ENCODE results near the gene NLGN1.

NLGN1 gene

DNA sequence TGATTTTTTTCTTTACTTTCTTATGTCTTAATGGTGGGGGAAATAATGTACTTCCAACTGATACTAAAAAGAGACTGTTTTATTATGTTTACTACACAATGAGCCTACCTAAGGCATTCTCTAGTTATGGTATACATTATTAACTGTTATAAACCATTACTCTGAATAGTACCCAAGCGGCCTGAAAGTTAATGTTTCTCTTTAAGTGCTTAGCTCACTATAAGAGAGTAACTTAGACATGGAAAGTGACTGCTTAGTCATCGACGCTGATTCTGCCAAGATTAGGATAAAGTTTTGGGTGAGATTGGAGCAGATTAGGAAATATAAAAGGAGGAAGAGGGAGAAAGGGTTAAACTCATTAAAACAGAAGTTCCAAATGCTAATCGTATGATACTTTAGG lies 365.0 kb downstream of the NLGN1 start:
- DNase-seq (ENCODE audit: low read depth) = no peak

DNA sequence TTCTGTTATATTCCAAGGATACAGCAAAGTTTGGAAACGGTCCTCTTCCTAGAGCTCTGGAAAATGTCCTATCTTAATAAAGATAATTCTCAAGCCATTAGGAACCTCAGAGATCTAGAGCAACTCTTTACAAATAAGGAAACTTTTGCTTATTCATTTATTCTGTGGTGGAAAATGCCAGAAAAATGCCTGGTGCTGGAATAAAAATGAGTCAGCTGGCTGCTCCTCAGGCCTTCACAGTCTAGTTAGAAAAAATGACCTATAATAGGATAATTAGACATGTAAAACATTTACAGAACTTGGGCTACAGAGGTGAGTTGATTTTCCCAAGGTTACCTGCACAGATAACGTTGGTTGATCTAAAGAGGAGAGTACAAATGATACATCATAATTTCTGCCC lies 372.5 kb downstream of the NLGN1 start:
- DNase-seq (ENCODE audit: low read depth) = no peak

DNA sequence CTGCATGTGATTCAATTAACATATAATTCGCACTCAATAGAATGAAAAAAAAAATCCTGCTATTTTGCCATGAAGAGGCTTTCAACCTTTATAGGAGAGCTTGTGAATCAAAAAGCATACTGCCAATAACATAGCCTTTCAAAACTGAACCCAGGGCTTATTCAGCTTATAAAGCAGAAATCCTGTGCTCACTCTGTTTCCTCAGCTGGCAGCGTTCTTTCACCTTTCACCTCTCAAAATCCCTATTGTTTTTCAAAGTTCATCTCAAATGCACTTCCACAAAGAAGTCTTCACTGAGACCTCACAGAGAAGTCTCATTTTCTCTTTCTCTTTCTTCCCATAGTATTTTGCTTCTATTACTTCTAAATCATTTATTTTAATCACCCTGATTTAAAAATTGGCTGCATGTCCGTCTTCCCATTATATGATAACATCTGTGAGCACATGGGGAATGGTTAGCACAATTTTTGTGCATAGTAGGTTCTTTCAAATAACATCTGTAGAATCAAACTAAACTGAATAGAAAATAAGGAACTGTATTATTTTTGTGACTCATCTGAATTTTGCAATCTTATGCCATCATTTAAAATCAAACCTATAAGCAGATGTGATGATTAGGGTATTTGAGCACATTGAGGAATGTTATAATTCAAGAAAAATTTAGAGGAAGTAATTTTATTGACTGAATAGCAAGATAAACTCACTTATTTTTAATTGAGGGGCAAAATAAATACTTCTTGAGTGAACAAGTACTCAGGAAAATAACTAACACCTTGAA lies 373.4 kb downstream of the NLGN1 start:
- DNase-seq (ENCODE audit: low read depth) = no peak

DNA sequence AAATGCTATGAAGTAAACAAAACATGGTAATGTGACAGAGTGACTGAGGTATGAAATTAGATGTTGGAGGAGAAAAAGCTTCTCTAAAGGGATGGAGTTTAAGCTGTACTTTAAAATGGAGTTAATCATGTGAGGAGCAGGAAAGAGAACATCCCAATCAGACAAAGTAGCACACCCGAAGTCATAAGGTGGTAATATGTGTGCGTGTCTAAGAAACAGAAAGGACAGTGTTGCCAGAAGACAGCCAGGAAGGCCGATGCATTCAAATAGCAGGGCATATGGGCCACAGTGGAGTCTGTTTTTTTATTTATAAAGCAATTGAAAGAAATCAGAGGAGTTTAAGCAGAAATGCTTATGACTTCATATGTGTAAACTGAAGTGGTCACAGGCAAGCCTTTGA lies 376.3 kb downstream of the NLGN1 start:
- DNase-seq (ENCODE audit: low read depth) = no peak

DNA sequence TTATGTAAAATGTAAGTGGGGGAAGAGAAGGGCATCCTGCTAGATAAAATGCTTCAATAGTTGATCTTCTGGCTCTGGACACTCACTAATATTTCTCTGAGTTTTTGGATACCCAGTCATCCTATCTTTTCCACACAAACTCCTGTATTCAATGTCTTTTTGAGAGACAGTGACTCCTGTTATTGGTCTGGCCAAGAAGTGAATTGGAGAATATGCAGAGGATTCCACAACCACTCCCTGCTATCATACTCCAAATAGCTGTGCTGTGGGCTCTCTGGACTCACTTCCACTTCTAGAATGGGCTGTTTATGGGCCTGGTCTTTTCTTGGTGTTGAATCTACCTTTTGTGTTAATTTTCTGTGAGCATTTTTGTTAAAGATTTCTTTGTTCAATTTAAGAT lies 376.8 kb downstream of the NLGN1 start:
- no peak for DNase-seq (ENCODE audit: low read depth)

DNA sequence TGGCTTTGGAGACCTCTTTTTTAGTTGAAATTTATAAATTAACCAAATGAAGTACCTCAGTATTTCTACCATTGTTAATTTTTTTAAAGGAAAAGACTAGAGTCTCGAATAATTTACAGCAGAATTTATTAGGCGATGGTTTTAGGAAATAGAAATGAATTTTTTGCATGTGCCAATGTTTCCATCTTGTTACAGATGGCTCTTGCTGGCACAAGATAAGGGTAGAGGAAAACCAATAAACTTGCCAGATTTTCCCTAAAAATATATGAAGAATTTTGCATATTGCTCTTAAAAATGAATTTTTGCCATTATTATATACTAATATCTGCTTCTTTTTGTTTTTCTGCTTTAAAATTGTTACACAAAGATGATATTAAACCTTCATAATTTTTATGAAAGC lies 380.7 kb downstream of the NLGN1 start:
- no peak for DNase-seq (ENCODE audit: low read depth)

DNA sequence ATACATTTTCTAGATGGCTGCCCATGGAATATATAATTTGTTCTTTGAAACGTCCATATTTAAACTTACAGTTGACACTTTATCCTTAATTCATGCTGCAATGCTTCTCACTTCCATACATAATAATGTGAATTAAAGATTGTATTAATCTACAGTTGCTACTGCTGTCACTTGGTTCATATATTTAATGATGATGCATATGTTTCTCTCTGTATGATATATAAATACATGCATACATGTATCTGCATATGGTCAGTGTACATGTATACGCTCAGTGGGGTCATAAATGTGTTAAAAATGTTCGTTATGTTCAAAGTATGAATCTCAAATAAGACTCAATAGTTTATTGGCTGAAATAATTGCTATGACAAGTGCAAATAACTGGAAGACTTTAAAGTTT lies 382.5 kb downstream of the NLGN1 start:
- DNase-seq (ENCODE audit: low read depth) = no peak

DNA sequence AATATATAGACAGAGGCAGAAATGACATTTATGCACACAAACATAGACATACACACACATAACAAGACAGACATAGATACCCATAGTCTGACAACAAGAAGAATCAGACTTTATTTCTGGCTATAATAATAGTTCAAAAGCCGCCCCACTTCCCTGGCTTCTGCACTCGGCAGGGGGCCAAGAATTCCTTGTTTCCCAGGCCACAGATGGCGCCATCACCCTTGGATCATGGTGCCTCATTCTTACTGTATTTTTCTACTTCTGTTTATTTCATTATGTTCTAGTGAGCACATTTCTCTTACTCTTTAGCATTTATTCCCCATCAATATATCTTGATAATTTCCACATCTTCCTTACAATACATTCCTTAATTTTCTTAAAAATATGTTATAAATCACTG lies 387.5 kb downstream of the NLGN1 start:
- no peak for DNase-seq (ENCODE audit: low read depth)

DNA sequence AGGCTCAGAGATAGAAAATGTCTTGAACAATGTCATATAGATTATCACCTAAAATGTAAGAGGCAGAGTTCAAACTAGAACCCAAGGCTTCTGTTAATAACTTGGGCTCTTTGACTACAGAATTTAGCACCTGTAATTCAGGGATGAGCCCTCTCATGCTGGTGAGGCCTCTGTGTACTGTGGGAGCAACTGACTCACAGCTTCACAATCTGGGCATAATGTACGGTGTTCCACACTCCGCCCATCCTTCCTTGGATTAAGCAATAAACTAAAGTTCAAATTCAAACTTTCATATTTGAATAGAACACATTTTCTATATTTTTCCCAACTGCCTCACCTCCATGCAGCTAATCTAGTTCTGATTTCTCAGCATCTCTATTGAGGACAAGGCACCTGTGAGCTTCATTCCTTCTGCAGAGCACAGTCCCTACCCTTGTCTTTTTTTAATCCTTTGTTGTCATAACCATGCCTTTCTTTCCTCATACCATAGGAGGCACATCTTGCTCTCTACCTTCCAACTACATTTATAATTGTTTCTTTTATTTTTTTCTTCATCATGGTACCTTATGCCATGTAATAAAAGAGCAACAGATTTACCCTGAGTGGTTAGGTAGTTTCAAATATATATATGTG lies 392.1 kb downstream of the NLGN1 start:
- no peak for DNase-seq (ENCODE audit: low read depth)

DNA sequence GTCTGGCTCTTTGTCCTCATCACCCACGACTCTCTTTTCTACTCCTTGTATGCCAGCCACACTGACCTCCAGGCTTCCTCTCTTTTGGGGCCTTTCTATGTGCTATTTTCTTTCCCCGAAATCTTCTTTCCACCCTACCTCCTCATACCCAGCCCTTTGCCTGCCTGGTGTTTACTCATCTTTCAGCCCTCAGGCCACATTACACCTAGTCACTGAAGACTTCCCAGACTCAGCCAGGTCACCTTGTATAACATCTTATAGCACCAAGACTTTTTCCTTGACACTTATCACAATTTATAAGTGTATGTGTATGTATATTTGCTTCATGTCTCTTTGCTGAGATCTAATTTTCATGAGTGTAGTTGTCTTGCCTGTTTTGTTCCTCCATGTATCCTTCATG lies 396.4 kb downstream of the NLGN1 start:
- DNase-seq (ENCODE audit: low read depth) = no peak

DNA sequence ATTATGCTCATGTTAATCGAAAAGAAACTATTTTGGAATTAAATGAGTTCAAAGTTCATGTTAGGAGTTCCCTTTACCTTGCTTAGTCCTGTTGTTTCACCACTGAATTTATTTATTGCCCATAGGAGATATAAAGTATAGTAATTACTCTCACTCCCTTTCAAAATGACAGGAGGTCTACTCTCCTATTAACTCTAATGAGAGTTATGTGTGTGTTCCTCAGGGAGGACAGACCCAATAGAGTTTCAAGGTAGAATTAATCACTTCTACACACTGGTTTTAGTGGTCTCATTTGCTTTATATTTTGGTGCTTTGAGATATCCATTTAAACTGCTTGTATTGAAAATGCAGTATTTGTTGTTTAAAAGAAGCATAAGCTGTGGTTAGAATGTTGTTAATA lies 398.9 kb downstream of the NLGN1 start:
- no peak for DNase-seq (ENCODE audit: low read depth)

DNA sequence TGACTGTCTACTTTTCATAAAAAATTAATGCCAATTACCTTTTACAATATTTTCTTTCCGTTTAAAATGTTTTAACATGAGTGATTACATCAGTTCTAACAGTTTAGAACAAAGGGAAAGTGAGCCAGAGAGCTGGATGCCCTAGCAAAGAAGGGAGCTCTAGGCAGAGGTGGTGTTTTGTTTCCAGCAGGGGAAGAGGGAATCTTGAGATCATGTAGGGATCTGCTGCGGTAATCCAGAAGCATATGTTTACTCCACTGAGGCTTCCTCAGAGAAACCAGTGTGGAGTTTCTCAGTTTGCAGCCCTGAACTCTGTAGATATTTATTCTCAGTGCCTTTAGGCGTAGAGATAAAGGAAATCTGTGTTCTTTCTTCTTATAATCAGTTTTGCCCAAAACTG lies 399.3 kb downstream of the NLGN1 start:
- DNase-seq (ENCODE audit: low read depth) = no peak

DNA sequence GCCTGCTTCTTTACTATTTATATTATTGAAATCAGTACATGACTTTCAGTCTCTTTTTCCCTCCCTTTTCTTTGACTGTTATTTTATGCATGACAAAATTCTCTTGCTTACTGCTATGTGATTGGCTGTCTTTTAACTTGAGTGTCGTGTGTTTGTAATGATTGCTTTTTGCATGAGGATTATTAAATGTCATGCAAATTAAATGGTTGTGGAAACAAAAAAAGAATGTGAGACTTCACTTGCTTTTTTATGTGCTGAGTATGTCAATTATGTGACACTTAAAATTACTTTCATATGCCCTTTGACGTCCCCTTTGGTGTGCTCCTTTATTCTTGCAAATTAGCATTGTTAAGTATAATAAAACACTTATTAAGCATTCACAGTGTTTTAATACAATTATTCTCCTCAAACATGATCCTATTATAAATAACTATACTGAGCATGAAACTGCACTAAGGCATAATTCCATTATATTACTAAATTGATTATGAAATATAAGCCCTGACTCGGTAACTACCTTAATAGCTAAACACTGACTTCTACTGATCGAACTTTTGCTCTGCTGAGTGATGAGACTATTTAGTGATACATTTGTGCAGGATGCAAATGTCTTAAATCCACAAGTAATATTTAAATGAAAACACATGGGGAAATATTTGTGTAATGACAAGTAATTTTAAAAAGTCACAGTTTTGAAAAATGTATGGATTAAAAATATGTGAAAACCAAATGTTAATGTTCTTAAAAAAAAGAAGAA lies 401.7 kb downstream of the NLGN1 start:
- no peak for DNase-seq (ENCODE audit: low read depth)

DNA sequence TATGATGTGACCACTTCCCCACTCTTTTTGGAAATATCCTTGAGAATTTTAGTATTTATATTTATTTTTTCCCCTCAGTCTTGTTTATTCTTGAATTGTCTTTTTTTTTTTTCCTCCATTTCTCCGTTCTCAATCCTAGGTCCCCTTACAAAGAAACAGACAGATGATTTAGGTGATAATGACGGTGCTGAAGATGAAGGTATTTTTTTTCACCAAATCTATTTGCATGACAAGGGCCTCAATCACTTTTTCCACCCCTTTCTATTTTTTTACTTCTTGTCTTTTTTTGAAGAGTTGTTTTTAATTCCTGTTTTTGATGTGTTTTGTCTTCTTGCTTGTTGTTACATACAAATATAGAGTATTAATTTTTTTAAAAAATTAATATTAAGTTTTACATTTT lies 402.6 kb downstream of the NLGN1 start:
- DNase-seq (ENCODE audit: low read depth) = no peak

DNA sequence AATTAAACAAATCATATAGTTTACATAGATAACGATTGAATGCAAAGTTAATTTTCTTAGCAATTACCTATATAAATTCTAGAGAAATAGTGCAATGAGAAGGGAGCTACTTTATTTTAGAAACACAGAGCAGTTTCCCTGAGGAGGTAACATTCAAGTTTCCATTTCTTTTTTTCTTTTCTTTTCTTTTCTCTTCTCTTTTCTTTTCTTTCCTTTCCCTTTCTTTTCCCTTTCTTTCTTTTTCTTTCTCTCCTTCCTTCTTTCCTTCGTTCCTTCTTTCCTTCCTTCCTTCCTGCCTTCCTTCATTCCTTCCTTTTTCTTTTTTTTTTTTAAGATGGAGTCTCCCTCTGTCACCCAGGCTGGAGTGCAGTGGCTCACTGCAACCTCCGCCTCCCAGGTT lies 417.3 kb downstream of the NLGN1 start:
- DNase-seq (ENCODE audit: low read depth) = no peak

DNA sequence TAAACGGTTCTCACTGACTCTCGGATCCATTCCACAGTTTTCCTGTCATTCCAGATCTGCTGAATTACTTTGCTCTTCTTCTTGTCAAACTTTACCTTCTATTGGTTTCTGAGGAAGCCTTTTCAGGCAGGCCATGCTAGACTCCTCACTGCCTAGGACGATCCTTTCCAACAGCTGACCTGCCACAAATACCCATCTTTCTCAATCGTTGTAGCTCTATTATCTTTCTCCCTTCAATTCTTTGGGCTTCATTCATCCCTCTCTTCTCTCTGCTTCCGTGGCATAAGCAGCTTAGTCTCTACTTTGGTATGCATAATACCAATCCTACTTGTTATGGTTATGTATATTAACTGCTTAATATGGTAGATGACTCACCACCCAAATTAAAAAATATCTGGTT lies 421.8 kb downstream of the NLGN1 start:
- no peak for DNase-seq (ENCODE audit: low read depth)

DNA sequence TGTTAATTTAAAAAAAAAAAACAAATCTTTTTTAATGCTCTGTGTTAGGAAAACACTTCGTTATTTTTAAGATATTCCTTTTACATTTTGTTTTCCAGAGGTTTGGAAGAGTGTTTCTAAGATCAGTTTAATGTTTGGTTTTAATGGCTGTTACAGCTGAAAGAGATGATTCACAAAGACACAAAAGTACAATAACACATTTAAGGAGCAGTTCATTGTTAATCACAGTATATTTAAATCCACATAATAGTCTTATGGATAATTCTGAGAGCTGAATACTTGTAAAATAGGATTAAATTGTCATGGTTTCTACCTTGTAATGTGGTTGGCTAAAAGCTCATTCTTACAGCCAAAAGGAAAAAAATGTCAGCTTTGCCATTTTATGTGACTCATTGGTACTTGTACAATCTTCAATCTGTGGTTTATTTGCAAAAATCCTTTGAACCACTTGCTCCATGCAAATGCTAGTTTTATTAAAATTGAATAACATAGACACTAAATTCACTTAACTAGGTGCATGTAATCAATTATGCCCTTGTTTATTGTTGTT lies 426.4 kb downstream of the NLGN1 start:
- DNase-seq (ENCODE audit: low read depth) = no peak

DNA sequence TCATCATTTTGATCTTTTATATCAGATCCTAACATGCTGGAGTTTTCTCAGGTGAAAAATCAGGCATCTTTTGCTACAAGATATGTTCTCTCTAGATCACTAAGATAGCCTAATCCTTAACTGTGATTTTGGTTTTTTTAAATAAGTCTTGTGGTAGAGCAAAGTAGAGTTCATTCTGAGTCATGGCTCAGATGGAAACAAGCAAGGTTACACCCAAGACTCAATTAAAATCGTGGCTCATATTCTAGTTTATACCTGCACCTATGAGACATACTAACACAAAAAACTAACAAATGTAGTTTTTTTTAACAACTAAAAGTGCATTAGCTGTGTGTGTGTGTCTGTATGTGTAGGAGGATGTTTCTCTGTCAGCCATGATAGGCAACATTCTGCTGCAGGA lies 428.2 kb downstream of the NLGN1 start:
- DNase-seq (ENCODE audit: low read depth) = no peak

DNA sequence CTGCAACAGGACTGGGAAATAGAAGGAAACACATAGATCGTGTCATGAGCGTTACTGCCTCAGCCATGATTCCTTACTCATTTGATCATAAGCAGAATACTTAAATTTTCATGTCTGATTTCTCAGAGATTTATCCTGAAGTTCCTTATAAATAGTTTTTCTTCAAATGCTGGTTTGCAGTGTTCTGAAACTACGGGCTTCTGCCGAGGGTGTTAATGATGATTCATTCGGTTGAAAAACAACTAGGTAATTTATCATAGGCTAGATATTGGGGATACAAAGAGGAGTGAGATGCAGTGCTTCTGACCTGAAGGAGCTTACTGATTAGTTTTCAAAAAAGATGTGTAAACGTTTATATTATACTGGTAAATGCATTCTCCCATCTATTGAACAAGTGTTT lies 428.9 kb downstream of the NLGN1 start:
- no peak for DNase-seq (ENCODE audit: low read depth)

DNA sequence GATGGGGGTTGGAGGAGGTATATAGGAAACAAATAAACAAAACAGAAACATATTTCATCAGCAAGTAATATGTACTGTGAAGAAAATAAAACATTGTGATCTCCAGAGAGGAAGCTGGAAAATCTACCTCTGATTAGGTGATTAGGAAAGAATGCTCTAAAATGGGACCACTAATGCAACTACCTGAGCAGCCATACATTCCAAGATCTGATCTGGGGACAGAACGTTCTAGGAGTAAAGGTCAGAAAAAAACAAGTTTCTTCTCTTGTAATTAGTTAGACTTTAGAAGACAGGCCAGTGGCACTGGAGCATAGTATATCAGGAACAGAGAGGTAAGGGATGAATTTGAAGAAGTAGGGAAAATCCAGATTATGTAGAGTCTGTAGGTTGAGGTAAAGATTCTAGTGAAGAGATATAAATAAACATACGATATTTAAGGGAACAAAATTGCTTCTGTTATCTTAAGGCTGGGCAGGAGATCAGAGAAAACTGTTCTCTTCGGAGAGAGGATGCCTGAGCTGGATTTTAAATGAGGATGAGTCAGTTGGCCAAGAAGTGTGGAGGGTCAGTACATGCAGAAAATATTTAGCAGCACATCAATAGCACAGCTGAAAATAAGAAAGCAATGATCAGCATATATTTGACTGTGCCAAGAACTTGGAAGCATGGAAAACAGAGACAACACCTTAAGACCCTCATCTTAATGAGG lies 429.5 kb downstream of the NLGN1 start:
- DNase-seq (ENCODE audit: low read depth) = no peak

DNA sequence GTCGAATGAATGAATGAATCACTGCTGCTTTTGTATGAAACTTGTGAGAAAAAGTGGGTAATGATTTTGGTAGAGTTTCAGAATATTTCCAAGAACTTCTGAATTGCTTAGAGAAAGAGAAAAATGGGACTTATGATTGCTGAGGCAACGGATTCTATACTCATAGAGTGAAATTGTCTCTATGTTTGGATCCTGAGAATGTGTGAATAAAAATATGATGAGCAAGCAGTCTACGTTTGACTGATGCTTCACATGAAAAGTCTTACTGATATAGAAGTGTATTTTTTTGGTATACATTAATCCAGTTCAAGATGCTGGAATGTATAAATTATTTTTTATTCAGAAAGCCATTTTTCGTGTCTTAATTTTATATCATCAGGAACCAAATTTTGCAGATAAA lies 441.1 kb downstream of the NLGN1 start:
- no peak for DNase-seq (ENCODE audit: low read depth)

DNA sequence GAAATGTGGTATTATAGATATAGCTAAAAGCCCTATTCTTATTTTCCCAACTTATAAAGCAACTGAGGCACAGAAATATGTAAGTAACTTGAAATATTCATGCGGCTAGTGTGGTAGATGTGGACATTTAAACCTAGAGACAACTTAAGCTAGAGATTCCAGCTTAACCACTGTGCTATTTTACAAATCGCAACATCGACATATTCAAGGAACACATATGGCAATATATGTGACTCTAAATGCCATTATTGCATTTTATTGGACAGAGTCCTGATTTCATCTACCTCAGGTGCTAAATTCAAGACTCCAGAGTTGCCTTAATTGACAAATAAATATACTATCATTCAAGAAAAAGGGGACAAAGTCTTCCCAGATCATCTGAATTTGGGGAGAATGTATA lies 442.3 kb downstream of the NLGN1 start:
- no peak for DNase-seq (ENCODE audit: low read depth)
